Coronary artery (tissue), 2 donors: Measurements from ENCODE around the gene SNX25.

Source experiments
- DNase-seq: peaks from one replicate; pipeline ENCODE4 v3.0.0-alpha.2; 2017; ENCODE audit warnings: low spot score
- H3K27ac ChIP-seq, 2 donors: fragments of 200-600 bp; sonication (generic); one replicate each; pipeline ENCODE4 v1.5.1; 2016 to 2019
- H3K4me3 ChIP-seq: fragments of 200-600 bp; sonication (generic); 2 replicates; pipeline ENCODE4 v1.5.1; 2016; ENCODE audit warnings: mild to moderate bottlenecking, moderate library complexity
- CTCF ChIP-seq: fragments of 200-600 bp; sonication (generic); IDR thresholded peaks from one replicate; pipeline ENCODE4 v1.5.1; 2019; ENCODE audit warnings: antibody characterized with exemption

Gene SNX25

DNA sequence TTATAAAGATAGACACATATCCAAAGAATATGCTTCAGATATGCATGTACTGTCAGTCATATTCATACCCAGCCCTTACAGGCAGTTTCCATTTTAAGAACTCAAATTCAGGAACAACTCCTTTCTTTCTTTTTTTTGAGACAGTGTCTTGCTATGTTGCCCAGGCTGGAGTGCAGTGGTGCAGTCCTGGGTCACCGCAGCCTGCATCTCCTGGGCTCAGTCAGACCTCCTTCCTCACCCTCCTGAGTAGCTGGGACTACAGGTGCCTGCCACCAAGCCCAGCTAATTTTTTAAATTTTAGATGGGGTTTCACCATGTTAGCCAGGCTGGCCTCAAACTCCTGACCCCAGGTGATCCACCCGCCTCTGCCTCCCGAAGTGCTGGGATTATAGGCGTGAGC lies 34.5 kb downstream of the SNX25 start:
- Histone ChIP-seq H3K27ac (no peak overlapping the region), H3K4me3 (no peak overlapping the region)
- DNase-seq, result no peak
- no peak for TF ChIP-seq CTCF

GRCh38 chr4:185244763-185245162 lies 35.4 kb downstream of the SNX25 start:
- Histone ChIP-seq H3K4me3 (no peak overlapping the region), H3K27ac (no peak overlapping the region)
- no peak for DNase-seq
- no peak for TF ChIP-seq CTCF

DNA sequence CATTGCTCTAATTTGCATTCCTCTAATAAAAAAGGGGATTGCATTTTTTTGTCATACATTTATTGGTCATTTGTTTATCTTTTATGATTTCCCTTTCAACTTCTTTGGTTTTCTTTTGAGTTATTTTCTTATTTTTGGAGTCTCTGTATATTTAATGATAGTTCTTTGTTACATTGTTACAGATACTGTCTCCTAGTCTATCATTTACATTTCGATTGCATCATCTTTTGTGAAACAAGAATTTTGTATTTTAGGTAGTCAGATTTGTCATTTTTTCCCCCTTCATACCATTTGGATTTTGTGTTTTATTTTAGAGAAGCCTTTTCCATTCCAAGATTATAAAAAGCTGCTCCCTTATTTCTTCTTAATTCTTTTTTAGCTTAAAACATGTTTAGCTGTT lies 37.1 kb downstream of the SNX25 start:
- no peak for DNase-seq
- H3K4me3 ChIP-seq, result no peak overlapping the region
- TF ChIP-seq CTCF, result no peak
- no peak overlapping the region for H3K27ac ChIP-seq

DNA sequence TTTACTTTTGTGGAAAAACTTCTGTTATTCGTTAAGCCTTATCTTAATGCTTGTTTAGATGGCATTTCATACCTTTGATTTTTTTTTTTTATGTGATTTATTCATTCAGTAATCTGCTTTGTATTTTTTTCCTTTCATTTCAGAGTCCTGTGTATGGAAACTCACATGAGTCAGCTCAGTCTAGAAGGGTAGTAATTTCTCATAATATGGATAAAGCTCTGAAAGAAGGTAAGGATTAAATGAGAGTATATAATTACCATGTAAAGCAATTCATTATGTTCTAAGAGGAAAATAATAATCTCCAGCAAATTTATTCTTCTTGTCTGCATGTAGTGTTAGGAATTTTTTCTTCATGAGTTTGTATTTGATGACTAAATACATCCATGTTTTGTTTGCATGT lies 37.8 kb downstream of the SNX25 start:
- no peak for DNase-seq
- no peak for TF ChIP-seq CTCF
- Histone ChIP-seq H3K4me3 (no peak overlapping the region), H3K27ac (no peak overlapping the region)

- DNase-seq, result no peak
- Histone ChIP-seq H3K4me3 (no peak overlapping the region), H3K27ac (no peak overlapping the region)
- TF ChIP-seq CTCF, result no peak
Measured at GRCh38 chr4:185248393-185249039, 39.1 kb downstream of the SNX25 start.

DNA sequence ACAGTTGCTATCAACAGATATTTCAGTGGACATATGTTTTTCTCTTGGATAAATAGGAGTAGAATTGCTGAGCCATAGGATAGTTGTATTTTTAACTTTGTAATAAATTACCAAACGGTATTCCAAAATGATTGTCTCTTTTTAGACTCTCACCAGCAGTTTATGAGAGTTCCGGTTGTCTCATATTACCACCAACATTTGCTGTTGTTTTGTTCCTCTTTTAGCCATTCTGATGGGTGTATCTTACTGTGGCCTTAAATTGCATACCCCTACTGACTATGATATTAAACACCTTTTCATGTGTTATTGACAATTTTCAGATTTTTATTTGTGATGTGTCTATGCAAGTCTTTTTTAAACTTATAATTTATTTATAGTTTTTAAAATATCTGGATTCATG lies 39.7 kb downstream of the SNX25 start:
- no peak for TF ChIP-seq CTCF
- Histone ChIP-seq H3K27ac (no peak overlapping the region), H3K4me3 (no peak overlapping the region)
- DNase-seq, result no peak

DNA sequence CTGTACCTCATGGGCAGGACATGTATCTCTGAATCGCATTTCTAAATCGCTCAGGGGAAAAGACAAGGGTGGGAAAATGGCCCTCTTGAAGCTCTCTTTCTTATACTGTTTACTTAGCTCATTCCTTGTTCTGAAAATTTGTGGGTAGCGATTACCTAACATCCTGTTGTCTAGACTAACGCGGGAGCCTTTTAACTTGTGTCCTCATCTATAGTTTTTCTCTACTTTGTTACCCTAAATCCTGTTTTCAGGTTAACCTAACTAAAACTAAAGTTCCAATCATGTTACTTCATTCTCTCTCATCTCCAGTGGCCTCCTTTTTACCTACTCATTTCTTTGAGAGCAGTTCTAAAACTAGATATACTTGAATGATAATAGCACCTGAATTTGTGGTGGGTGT lies 45.0 kb downstream of the SNX25 start:
- TF ChIP-seq CTCF, result no peak
- DNase-seq, result no peak
- no peak overlapping the region for H3K4me3 ChIP-seq
- no peak overlapping the region for H3K27ac ChIP-seq
